ENCODE results near the gene SLC13A2.

- no peak for TF ChIP-seq CTCF (optimal IDR thresholded peaks at IDR 0.05 in 1 of 3, IDR thresholded peaks at IDR 0.05 in 1 of 3, conservative IDR thresholded peaks at IDR 0.05 in 1 of 3; ENCODE audit: extremely low read depth in 1 of 3, insufficient read depth in 2 of 3, low read length in 3 of 3)
- no peak for TF ChIP-seq EZH2 (IDR thresholded peaks at IDR 0.05; ENCODE audit: low read length)
These were observed 58.9 kb downstream of the SLC13A2 start for GRCh38 chr17:28532050-28532960.

Measured in keratinocyte (primary cell).